ENCODE data around the gene LMF1. TPM values are rescaled to one million over a fixed set of nuclear protein-coding genes. Genes with fewer than 3 reads are reported as not detected.

LMF1 gene
- total RNA-seq, 1 experiment from 2014 or later: 12.8 TPM

GRCh38 chr16:916035-916799 lies 54.6 kb downstream of the LMF1 start:
- CTCF ChIA-PET: no interaction called here
- H3K9me3 ChIP-seq (ENCODE audit: control insufficient read depth in 1 of 2, insufficient read depth in 1 of 2, low read depth in 1 of 2, low read length in 2 of 2): no peaks in the 10 kb centered on the region
- H3K27me3 ChIP-seq (ENCODE audit: insufficient read depth, low read length): no peaks in the 10 kb centered on the region
- H2AFZ ChIP-seq (ENCODE audit: low read depth, low read length, poor library complexity, severe bottlenecking): no peak overlapping the region
- no peaks in the 10 kb centered on the region for H4K20me1 ChIP-seq (ENCODE audit: insufficient read depth)
- H3K27ac ChIP-seq (ENCODE audit: low read depth, low read length): no peak overlapping the region
- no TSS peak for BruUV-seq (replicated peaks)
- H3K4me2 ChIP-seq (ENCODE audit: low read length): no peak overlapping the region
- H3K4me3 ChIP-seq (replicated peaks in 1 of 2; ENCODE audit: low read depth in 1 of 2, low read length in 2 of 2): no peak overlapping the region
- H3K79me2 ChIP-seq (ENCODE audit: insufficient read depth, low read length): no peaks in the 10 kb centered on the region
- H3K9me2 ChIP-seq (ENCODE audit: insufficient read depth): no peaks in the 10 kb centered on the region
- POLR2A ChIA-PET: no interaction called here
- intact Hi-C loops (cut with micrococcal nuclease): no loop called here
- no peaks in the 10 kb centered on the region for H3K36me3 ChIP-seq (ENCODE audit: control insufficient read depth in 1 of 2, insufficient read depth in 2 of 2, low read length in 2 of 2)
- RAD21 ChIA-PET (ENCODE audit: low non-redundant PET in 1 of 2, low total read pairs in 2 of 2, uncharacterized antibody in 2 of 2, unreplicated experiment in 2 of 2): no interaction called here
- H3K4me1 ChIP-seq (ENCODE audit: control insufficient read depth in 1 of 2, insufficient read depth in 2 of 2, low read length in 2 of 2): no peaks in the 10 kb centered on the region
- DNase-seq (ENCODE audit: low read depth, low spot score) (no peak), ATAC-seq (no peak)
- TF ChIP-seq TCF7L2 (IDR thresholded peaks at IDR 0.05; ENCODE audit: borderline replicate concordance, extremely low read depth, insufficient read depth, insufficient read length) (no peak), ELF1 (IDR thresholded peaks at IDR 0.05; ENCODE audit: borderline replicate concordance, low read depth) (no peak), JUND (IDR thresholded peaks at IDR 0.05) (no peak), REST (IDR thresholded peaks at IDR 0.05; ENCODE audit: low read depth) (no peak), SP1 (IDR thresholded peaks at IDR 0.05; ENCODE audit: low read depth) (no peak), ZBTB33 (IDR thresholded peaks at IDR 0.05; ENCODE audit: extremely low read depth, insufficient replicate concordance, low read length) (no peak), EZH2phosphoT487 (IDR thresholded peaks at IDR 0.05; ENCODE audit: borderline replicate concordance) (no peak), EGR1 (IDR thresholded peaks at IDR 0.05; ENCODE audit: low read depth) (no peak), RAD21 (IDR thresholded peaks at IDR 0.05; ENCODE audit: low read depth) (no peak), POLR2AphosphoS5 (IDR thresholded peaks at IDR 0.05; ENCODE audit: low read depth, low read length) (no peak), CEBPB (IDR thresholded peaks at IDR 0.05; ENCODE audit: low read depth) (no peak), FOSL1 (IDR thresholded peaks at IDR 0.05; ENCODE audit: low read depth) (no peak), POLR2A (IDR thresholded peaks at IDR 0.05; ENCODE audit: borderline replicate concordance, extremely low read depth, insufficient read depth, insufficient read length) (no peak), MAX (IDR thresholded peaks at IDR 0.05) (no peak), ATF3 (IDR thresholded peaks at IDR 0.05) (no peak), ZNF274 (IDR thresholded peaks at IDR 0.05; ENCODE audit: low read depth, low read length) (no peak), CTCF (IDR thresholded peaks at IDR 0.05 in 2 of 3, conservative IDR thresholded peaks at IDR 0.05 in 1 of 3; ENCODE audit: borderline replicate concordance in 1 of 3, insufficient read depth in 1 of 3, low read depth in 2 of 3, low read length in 2 of 3) (no peak), YY1 (IDR thresholded peaks at IDR 0.05; ENCODE audit: extremely low read depth, insufficient replicate concordance, low read depth, low read length) (no peak)
- H3K9ac ChIP-seq (ENCODE audit: low read length): no peak overlapping the region

Measured in HCT116 (cell line).